GM12878 (cell line): ENCODE measurements around the gene MPST. TPM values are rescaled to one million over a fixed set of nuclear protein-coding genes. Genes with fewer than 3 reads are reported as not detected.
A peak's percentile ranks its signal among the peaks of the same experiment; 100 is the strongest.

Experiments used
- ATAC-seq: fragments of 200-7000 bp; cut with Tn5 transposase; 3 replicates; pipeline ENCODE4 v1.9.1; 2020; ENCODE audit warnings: mild to moderate bottlenecking, moderate library complexity
- BruUV-seq: library from RNA; stranded (reverse); fragments of 400-500 nt; replicated peaks from 2 replicates; lab custom pipeline; 2021; lab: Mats Ljungman, UMichigan
- CTCF ChIA-PET: fragments of 300-600 bp; sonication (Branson Sonifier 250); formaldehyde crosslinking; extraction: SDS; loops from one replicate; lab custom pipeline; 2021; ENCODE audit warnings: inconsistent platforms; lab: Yijun Ruan, JAX
- POLR2A ChIA-PET: fragments of 350-600 bp; formaldehyde crosslinking; extraction: SDS; loops from one replicate; lab custom pipeline; 2021; ENCODE audit warnings: inconsistent platforms; lab: Charles Lee
- RAD21 ChIA-PET: fragments of 300-600 bp; sonication (Branson Sonifier 250); formaldehyde crosslinking; loops from one replicate; lab custom pipeline; 2023; ENCODE audit warnings: antibody characterized with exemption; ENCODE audit not compliant: unreplicated experiment; lab: Charles Lee
- SMC1A ChIA-PET: fragments of 300-600 bp; sonication (Branson Sonifier 250); formaldehyde crosslinking; loops from one replicate; lab custom pipeline; 2023; ENCODE audit not compliant: unreplicated experiment, uncharacterized antibody; lab: Charles Lee
- DNase-seq: peaks from one replicate; pipeline ENCODE4 v3.0.0-alpha.2; 2011; ENCODE audit warnings: low read depth, low spot score
- FAIRE-seq: peaks from 3 replicates; lab custom pipeline; 2011; peaks lifted over from hg19 to GRCh38; lab: Jason Lieb, UNC
- H2AFZ ChIP-seq: 2 replicates; pipeline ENCODE4 v1.6.0; 2011; ENCODE audit warnings: low read depth, low read length, control low read depth; ENCODE audit not compliant: control insufficient read depth
- H3K27ac ChIP-seq: 2 replicates; pipeline ENCODE4 v1.5.1; 2011; ENCODE audit warnings: control low read depth; ENCODE audit not compliant: control insufficient read depth, insufficient read depth
- H3K27me3 ChIP-seq, 2 experiments: replicated peaks in 1 of 2; 2 replicates each; pipeline versions ENCODE4 v1.6.0 to v1.6.1; 2011; ENCODE audit warnings: low read length in 1 of 2; ENCODE audit not compliant: control insufficient read depth in 2 of 2, insufficient read depth in 2 of 2
- H3K36me3 ChIP-seq, 2 experiments: 2 replicates each; pipeline ENCODE4 v1.5.1; 2011; ENCODE audit warnings: low read length in 1 of 2; ENCODE audit not compliant: control insufficient read depth in 2 of 2, insufficient read depth in 2 of 2
- H3K4me1 ChIP-seq: 2 replicates; pipeline ENCODE4 v1.6.1; 2011; ENCODE audit warnings: mild to moderate bottlenecking, low read length, moderate library complexity, mixed read lengths; ENCODE audit not compliant: control insufficient read depth, insufficient read depth
- H3K4me2 ChIP-seq: 2 replicates; pipeline ENCODE4 v1.6.0; 2011; ENCODE audit warnings: control low read depth; ENCODE audit not compliant: control insufficient read depth, insufficient read depth
- H3K4me3 ChIP-seq: fragments of 200-600 bp; sonication (generic); 2 replicates; pipeline ENCODE4 v1.5.1; 2016
- H3K79me2 ChIP-seq: 2 replicates; pipeline ENCODE4 v1.6.0; 2011; ENCODE audit warnings: low read length; ENCODE audit not compliant: control insufficient read depth, insufficient read depth
- H3K9ac ChIP-seq: 2 replicates; pipeline ENCODE4 v1.8.0; 2011; ENCODE audit warnings: low read length, control low read depth, mixed read lengths; ENCODE audit not compliant: control insufficient read depth, insufficient read depth
- H3K9me3 ChIP-seq: replicated peaks from 3 replicates; pipeline ENCODE4 v1.5.1; 2011; ENCODE audit warnings: mild to moderate bottlenecking, low read length; ENCODE audit not compliant: control insufficient read depth, insufficient read depth
- H4K20me1 ChIP-seq: 2 replicates; pipeline ENCODE4 v1.6.0; 2011; ENCODE audit not compliant: control insufficient read depth, insufficient read depth
- BHLHE40 ChIP-seq, 2 experiments: fragments of 450-650 bp in 1 of 2; IDR thresholded peaks; 2 replicates each; pipeline ENCODE4 v1.6.1; 2011 to 2017; ENCODE audit warnings: low read depth in 2 of 2, borderline replicate concordance in 1 of 2, improper control_type of control experiment in 1 of 2, low read length in 1 of 2, mild to moderate bottlenecking in 1 of 2
- ESRRA ChIP-seq: IDR thresholded peaks from 2 replicates; pipeline ENCODE4 v1.6.1; 2012; ENCODE audit warnings: mild to moderate bottlenecking, low read length, improper control_type of control experiment
- GATAD2B ChIP-seq: fragments of 450-650 bp; conservative IDR thresholded peaks from 2 replicates; pipeline ENCODE4 v1.6.1; 2017; ENCODE audit warnings: low read depth, mild to moderate bottlenecking, moderate library complexity
- NFIC ChIP-seq: IDR thresholded peaks from 2 replicates; pipeline ENCODE4 v1.6.1; 2012; ENCODE audit warnings: low read depth, mild to moderate bottlenecking, inconsistent platforms, low read length, moderate library complexity
- NFYB ChIP-seq: IDR thresholded peaks from 2 replicates; pipeline ENCODE4 v1.6.1; 2011; ENCODE audit warnings: low read depth, mild to moderate bottlenecking, low read length, improper control_type of control experiment, moderate library complexity; ENCODE audit not compliant: insufficient read depth
- NR2C1 ChIP-seq: fragments of 450-650 bp; IDR thresholded peaks from 2 replicates; pipeline ENCODE4 v1.6.1; 2017; ENCODE audit warnings: antibody characterized with exemption, mild to moderate bottlenecking, moderate library complexity
- RB1 ChIP-seq: fragments of 450-650 bp; formaldehyde crosslinking; IDR thresholded peaks from 2 replicates; pipeline ENCODE4 v1.6.1; 2017; ENCODE audit warnings: mild to moderate bottlenecking, borderline replicate concordance
- RELA ChIP-seq: fragments of 450-650 bp; IDR thresholded peaks from 2 replicates; pipeline ENCODE4 v1.8.0; 2014; ENCODE audit warnings: borderline replicate concordance; ENCODE audit not compliant: partially characterized antibody
- SMARCA5 ChIP-seq: fragments of 450-650 bp; IDR thresholded peaks from 2 replicates; pipeline ENCODE4 v1.6.1; 2017; ENCODE audit warnings: mild to moderate bottlenecking
- STAT1 ChIP-seq: fragments of 450-650 bp; conservative IDR thresholded peaks from 2 replicates; pipeline ENCODE4 v1.6.1; 2014; ENCODE audit warnings: antibody characterized with exemption, mild to moderate bottlenecking
- SUZ12 ChIP-seq: fragments of 200-600 bp; sonication (generic); IDR thresholded peaks from one replicate; pipeline ENCODE4 v1.6.1; 2018; ENCODE audit warnings: antibody characterized with exemption, mild to moderate bottlenecking; ENCODE audit not compliant: unreplicated experiment
- TCF12 ChIP-seq: IDR thresholded peaks from 2 replicates; pipeline ENCODE4 v1.6.1; 2011; ENCODE audit warnings: low read depth, mild to moderate bottlenecking, low read length
- YBX1 ChIP-seq: fragments of 450-650 bp; IDR thresholded peaks from 2 replicates; pipeline ENCODE4 v1.6.1; 2016; ENCODE audit warnings: antibody characterized with exemption
- YY1 ChIP-seq: IDR thresholded peaks from 2 replicates; pipeline ENCODE4 v1.6.1; 2011; ENCODE audit warnings: low read depth, mild to moderate bottlenecking, low read length
- ZNF217 ChIP-seq: fragments of 450-650 bp; IDR thresholded peaks from 2 replicates; pipeline ENCODE4 v1.6.1; 2017; ENCODE audit warnings: antibody characterized with exemption, mild to moderate bottlenecking
- ZNF274 ChIP-seq: IDR thresholded peaks from one replicate; pipeline ENCODE4 v1.8.0; 2011; ENCODE audit not compliant: insufficient read length, insufficient read depth
- WGBS: methylation state at CpG from one replicate; pipeline ENCODE4 v1.1.6; 2016; ENCODE audit warnings: low lambda C conversion rate; ENCODE audit not compliant: insufficient replicate concordance, insufficient coverage; ENCODE audit errors: missing lambda C conversion rate; 5-methylcytosine and 5-hydroxymethylcytosine counted together
- in situ Hi-C: fragments of 300-500 bp; cut with MboI; formaldehyde crosslinking; loops from 9 replicates; pipeline ENCODE4 v1.14.3; 2018; ENCODE audit warnings: mixed read lengths
- intact Hi-C: fragments of 100-400 bp; cut with micrococcal nuclease; formaldehyde crosslinking; loops from one replicate; pipeline ENCODE4 v1.14.2; 2022; ENCODE audit not compliant: unreplicated experiment
- polyA plus RNA-seq, 11 experiments: library from polyadenylated mRNA; depleted of rRNA in 4 of 11; unstranded in 6 of 11; stranded (reverse) in 5 of 11; fragments of >200 nt; fragmentation: Nextera tagmentation in 4 of 11; fragmentation: Illumina TruSeq in 1 of 11; extraction: Ambion mirVana in 4 of 11; extraction: Trizol in 1 of 11; gene quantifications; 1 replicate in 1 of 11; 2 replicates in 10 of 11; pipeline versions ENCODE4 v1.2.1 to v1.2.3, GENCODE V29; 2011 to 2016; ENCODE audit warnings: inconsistent platforms in 2 of 11, missing spikeins in 2 of 11, low read depth in 1 of 11
- total RNA-seq, 4 experiments: library from RNA; depleted of rRNA in 3 of 4; stranded (reverse); fragments of >200 nt in 3 of 4; fragmentation: Illumina TruSeq in 1 of 4; extraction: Trizol in 1 of 4; gene quantifications; 2 replicates each; pipeline versions ENCODE4 v1.2.1 to v1.2.3, GENCODE V29; 2013 to 2021
- TF ChIP-seq, protein P1 (sequence below): IDR thresholded peaks from 2 replicates; pipeline ENCODE4 v1.6.1; 2011; ENCODE audit warnings: mild to moderate bottlenecking, low read depth, low read length, moderate library complexity; ENCODE audit not compliant: insufficient replicate concordance

The MPST gene
- total and polyA plus RNA-seq, 10 of the 15 experiments (the other 5 are each of a cell fraction or from before 2014, with no cell fraction given), result 0.95 to 88.7 (median 38.5) TPM

DNA sequence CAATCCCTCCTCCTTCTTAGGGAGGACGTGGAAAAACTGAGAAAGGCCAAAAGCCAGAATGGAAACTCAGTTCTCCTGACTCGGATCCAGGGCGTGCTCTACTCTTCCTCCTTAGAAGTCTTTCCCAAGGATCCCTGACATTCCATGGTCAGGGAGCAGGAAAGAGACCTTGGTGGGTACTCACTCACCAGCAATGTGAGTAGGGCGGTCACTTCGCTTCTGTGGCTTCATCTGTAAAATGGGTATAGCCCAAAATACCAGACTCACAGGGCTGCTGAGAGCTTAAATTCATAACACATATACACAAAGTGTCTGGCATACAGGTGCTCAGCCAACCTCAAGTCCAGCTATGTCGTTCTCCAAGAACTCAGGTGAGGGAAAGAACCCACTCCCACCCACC, 31.4 kb downstream of the MPST start:
- intact Hi-C loops, result no loop called here
- ChIA-PET RAD21 (interaction anchor here (0.6 to 1.3 kb wide), 3 partner anchors 10 to 119 kb away, joined by 3 read pairs; no protein-coding TSS in a partner anchor), POLR2A (no interaction called here)

GRCh38 chr22:37051391-37052385, 32.1 kb downstream of the MPST start, which contains the start of gene KCTD17:
Gene KCTD17 (plus strand): TSS chr22:37051742. CDS start chr22:37051761, 19 bp downstream.
- peak; percentile 99 for ATAC-seq
- Histone ChIP-seq H3K9ac (peak within 1 kb of the TSS; percentile 54), H3K4me3 (peak within 1 kb of the TSS; percentile 90), H3K9me3 (no peaks in the 10 kb centered on the region), H3K79me2 (no peaks in the 10 kb centered on the region), H3K27ac (no peak within 1 kb of the TSS), H2AFZ (peak within 1 kb of the TSS; percentile 82), H3K4me2 (peak within 1 kb of the TSS; percentile 88), H3K4me1 (no peaks in the 10 kb centered on the region), H4K20me1 (no peaks in the 10 kb centered on the region), H3K36me3 (no peaks in the 10 kb centered on the region), H3K27me3 (no peaks in the 10 kb centered on the region)
- intact Hi-C loops (no loop called here), in situ Hi-C loops (no loop called here)
- RAD21 ChIA-PET, result interaction anchor here (0.6 to 1.3 kb wide), 3 partner anchors 73 to 118 kb away, joined by 3 to 4 read pairs (median 3); no protein-coding TSS in a partner anchor
- POLR2A ChIA-PET, result interaction anchor here (0.5 kb wide), 1 partner anchor 103 kb away, joined by 7 read pairs; no protein-coding TSS in a partner anchor
- SMC1A ChIA-PET, result no interaction called here
- BruUV-seq, result no TSS peak
- FAIRE-seq, result no peak
- 9% methylated on average over 51 of the region's 89 CpGs for WGBS
- CTCF ChIA-PET, result interaction anchor here (1.3 to 2.0 kb wide), 4 partner anchors 8 to 208 kb away, joined by 3 to 4 read pairs (median 4); no protein-coding TSS in a partner anchor
- DNase-seq, result no peak
- TF ChIP-seq GATAD2B (peak; percentile 68; the same call in 1 of the 2 replicates), TCF12 (no peak), NFYB (no peak), SUZ12 (no peak), RELA (no peak), ZNF274 (no peak), RB1 (peak; percentile 48; the same call in 1 of the 2 replicates), ESRRA (no peak), YY1 (peak; percentile 81), NFIC (no peak), YBX1 (no peak), ZNF217 (no peak)
- TF ChIP-seq, protein P1, sequence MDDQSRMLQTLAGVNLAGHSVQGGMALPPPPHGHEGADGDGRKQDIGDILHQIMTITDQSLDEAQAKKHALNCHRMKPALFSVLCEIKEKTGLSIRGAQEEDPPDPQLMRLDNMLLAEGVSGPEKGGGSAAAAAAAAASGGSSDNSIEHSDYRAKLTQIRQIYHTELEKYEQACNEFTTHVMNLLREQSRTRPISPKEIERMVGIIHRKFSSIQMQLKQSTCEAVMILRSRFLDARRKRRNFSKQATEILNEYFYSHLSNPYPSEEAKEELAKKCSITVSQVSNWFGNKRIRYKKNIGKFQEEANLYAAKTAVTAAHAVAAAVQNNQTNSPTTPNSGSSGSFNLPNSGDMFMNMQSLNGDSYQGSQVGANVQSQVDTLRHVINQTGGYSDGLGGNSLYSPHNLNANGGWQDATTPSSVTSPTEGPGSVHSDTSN, result no peak

More for the DNA sequence above, 31.4 kb downstream of the MPST start:
- DNase-seq (no peak), ATAC-seq (no peak), FAIRE-seq (no peak)
- no TSS peak for BruUV-seq
- Histone ChIP-seq H3K27me3 (no peaks in the 10 kb centered on the region), H3K79me2 (no peaks in the 10 kb centered on the region), H3K27ac (no peak overlapping the region), H2AFZ (no peak overlapping the region), H4K20me1 (no peaks in the 10 kb centered on the region), H3K4me1 (no peaks in the 10 kb centered on the region), H3K9ac (no peak overlapping the region), H3K4me2 (no peak overlapping the region), H3K36me3 (no peaks in the 10 kb centered on the region), H3K9me3 (no peaks in the 10 kb centered on the region), H3K4me3 (no peak overlapping the region)
- CTCF ChIA-PET, result interaction anchor here (1.5 kb wide), 1 partner anchor 148 kb away, joined by 4 read pairs; no protein-coding TSS in a partner anchor
- SMC1A ChIA-PET, result interaction anchor here (0.9 kb wide), 1 partner anchor 9 kb away, joined by 3 read pairs; no protein-coding TSS in a partner anchor
- WGBS, result 66% methylated on average over 6 of the region's 6 CpGs
- no peak for TF ChIP-seq BHLHE40 (IDR thresholded peaks at IDR 0.05; ENCODE audit: borderline replicate concordance in 1 of 2, low read depth in 2 of 2, low read length in 1 of 2)
- TF ChIP-seq NR2C1, result no peak
- no peak for TF ChIP-seq STAT1
- no peak for TF ChIP-seq SMARCA5
- in situ Hi-C loops, result no loop called here
